ENCODE results near the gene ERCC8. TPM values are rescaled to one million over a fixed set of nuclear protein-coding genes. Genes with fewer than 3 reads are reported as not detected.

ERCC8 gene
- total and polyA plus RNA-seq, 2 of the 8 experiments (the other 6 are each of a cell fraction or from before 2014, with no cell fraction given) = 17.3 TPM

DNA sequence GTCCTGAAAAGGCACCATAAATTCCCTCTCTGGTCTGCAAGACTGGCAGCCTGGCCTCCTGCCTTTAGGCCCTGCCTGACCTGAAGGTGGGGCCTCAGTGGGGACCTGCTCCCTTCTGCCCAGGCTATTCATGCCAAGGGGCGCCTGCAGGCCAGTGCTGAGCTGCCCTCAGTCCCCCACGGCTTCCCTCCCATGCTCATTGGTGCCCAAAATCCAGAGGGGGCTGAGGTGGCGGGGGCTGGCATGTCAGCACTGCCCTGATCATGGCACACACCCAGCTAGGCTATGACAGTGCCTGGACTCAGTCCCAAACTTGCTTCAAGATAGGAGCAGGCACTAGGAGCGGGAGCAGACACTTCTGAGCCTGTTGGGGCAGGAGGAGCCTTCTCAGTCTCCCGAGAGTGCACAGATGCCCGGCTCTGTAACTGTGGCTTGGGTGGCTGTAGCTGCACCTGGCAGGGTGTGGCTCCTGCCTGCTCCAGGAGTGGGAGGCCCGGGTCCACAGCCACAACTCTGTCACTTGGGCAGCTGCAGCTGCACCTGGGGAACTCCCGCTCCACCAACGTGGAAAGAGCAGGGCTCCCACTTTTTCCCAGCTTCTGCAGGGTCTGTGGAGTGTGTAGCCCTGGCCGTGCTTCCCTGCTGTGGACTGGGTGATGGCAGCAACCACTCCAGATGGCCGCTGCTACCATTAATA, 49.2 kb upstream of the ERCC8 start:
- H3K4me3 ChIP-seq (ENCODE audit: extremely low read depth in 1 of 4, insufficient read depth in 2 of 4, low read depth in 3 of 4, low read length in 4 of 4) = no peak overlapping the region
- no peak overlapping the region for H2AK5ac ChIP-seq (ENCODE audit: low read depth, low read length)
- H3K79me1 ChIP-seq (ENCODE audit: low read depth, low read length) = peaks cover 2% of the 10 kb centered on the region; the same call in 1 of the 2 replicates
- TF ChIP-seq SIX5 (IDR thresholded peaks at IDR 0.05; ENCODE audit: low read depth, low read length) = no peak
- no peak for TF ChIP-seq SIRT6 (IDR thresholded peaks at IDR 0.05; ENCODE audit: low read length)
- no peak for TF ChIP-seq NRF1 (IDR thresholded peaks at IDR 0.05; ENCODE audit: low read depth, low read length)
- no peak for TF ChIP-seq CTBP2 (IDR thresholded peaks at IDR 0.05; ENCODE audit: borderline replicate concordance, insufficient read depth, insufficient read length, low read length)
- TF ChIP-seq JUND (IDR thresholded peaks at IDR 0.05; ENCODE audit: low read length) = no peak
- TF ChIP-seq MAFK (IDR thresholded peaks at IDR 0.05; ENCODE audit: low read depth, low read length) = no peak
- TF ChIP-seq TEAD4 (IDR thresholded peaks at IDR 0.05; ENCODE audit: low read depth, low read length) = no peak
- TF ChIP-seq, protein P1, sequence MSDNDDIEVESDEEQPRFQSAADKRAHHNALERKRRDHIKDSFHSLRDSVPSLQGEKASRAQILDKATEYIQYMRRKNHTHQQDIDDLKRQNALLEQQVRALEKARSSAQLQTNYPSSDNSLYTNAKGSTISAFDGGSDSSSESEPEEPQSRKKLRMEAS (IDR thresholded peaks at IDR 0.05) = no peak
- TF ChIP-seq ASH2L (IDR thresholded peaks at IDR 0.05; ENCODE audit: low read length) = no peak
- TF ChIP-seq, protein P2, sequence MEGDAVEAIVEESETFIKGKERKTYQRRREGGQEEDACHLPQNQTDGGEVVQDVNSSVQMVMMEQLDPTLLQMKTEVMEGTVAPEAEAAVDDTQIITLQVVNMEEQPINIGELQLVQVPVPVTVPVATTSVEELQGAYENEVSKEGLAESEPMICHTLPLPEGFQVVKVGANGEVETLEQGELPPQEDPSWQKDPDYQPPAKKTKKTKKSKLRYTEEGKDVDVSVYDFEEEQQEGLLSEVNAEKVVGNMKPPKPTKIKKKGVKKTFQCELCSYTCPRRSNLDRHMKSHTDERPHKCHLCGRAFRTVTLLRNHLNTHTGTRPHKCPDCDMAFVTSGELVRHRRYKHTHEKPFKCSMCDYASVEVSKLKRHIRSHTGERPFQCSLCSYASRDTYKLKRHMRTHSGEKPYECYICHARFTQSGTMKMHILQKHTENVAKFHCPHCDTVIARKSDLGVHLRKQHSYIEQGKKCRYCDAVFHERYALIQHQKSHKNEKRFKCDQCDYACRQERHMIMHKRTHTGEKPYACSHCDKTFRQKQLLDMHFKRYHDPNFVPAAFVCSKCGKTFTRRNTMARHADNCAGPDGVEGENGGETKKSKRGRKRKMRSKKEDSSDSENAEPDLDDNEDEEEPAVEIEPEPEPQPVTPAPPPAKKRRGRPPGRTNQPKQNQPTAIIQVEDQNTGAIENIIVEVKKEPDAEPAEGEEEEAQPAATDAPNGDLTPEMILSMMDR (IDR thresholded peaks at IDR 0.05; ENCODE audit: control extremely low read depth in 1 of 3, insufficient read depth in 1 of 3, low read depth in 1 of 3, low read length in 3 of 3) = no peak
- H2BK15ac ChIP-seq (ENCODE audit: low read length) = no peak overlapping the region
- no peak overlapping the region for H4K91ac ChIP-seq (replicated peaks; ENCODE audit: insufficient read length, low read length)
- no peak overlapping the region for H3K27ac ChIP-seq (ENCODE audit: low read depth, low read length)
- no peaks in the 10 kb centered on the region for H3K4me1 ChIP-seq (replicated peaks in 1 of 4; ENCODE audit: control insufficient read depth in 3 of 4, insufficient read depth in 4 of 4, low read length in 3 of 4)
- H2BK20ac ChIP-seq (ENCODE audit: low read length) = no peak overlapping the region
- H3K36me3 ChIP-seq (ENCODE audit: control insufficient read depth in 2 of 4, insufficient read depth in 4 of 4, low read length in 3 of 4) = no peaks in the 10 kb centered on the region
- no peak overlapping the region for H3K23ac ChIP-seq (ENCODE audit: insufficient read length)
- POLR2A ChIA-PET (ENCODE audit: partially characterized antibody) = interaction anchor here (2.5 kb wide), 1 partner anchor 8 kb away, joined by 6 read pairs; no protein-coding TSS in a partner anchor
- peaks cover 17 to 20% of the 10 kb centered on the region in 2 experiments; a peak in 3 of 4 replicates for H3K9me3 ChIP-seq (ENCODE audit: insufficient read depth in 2 of 2, low read depth in 1 of 2, low read length in 1 of 2)
- H3K4ac ChIP-seq (replicated peaks; ENCODE audit: insufficient read length, low read depth, low read length) = no peak overlapping the region
- CTCF ChIA-PET (ENCODE audit: partially characterized antibody) = interaction anchor here (0.9 to 2.8 kb wide), 3 partner anchors 13 to 74 kb away, joined by 3 to 15 read pairs (median 3); no protein-coding TSS in a partner anchor
- peaks cover 0 to 3% of the 10 kb centered on the region in 2 experiments; a peak in 1 of 4 replicates for H3K79me2 ChIP-seq (ENCODE audit: control insufficient read depth in 1 of 2, insufficient read depth in 2 of 2, low read length in 2 of 2)
- no peak overlapping the region for H4K8ac ChIP-seq (ENCODE audit: extremely low read depth, insufficient read depth, low read length)
- no peak overlapping the region for H2BK120ac ChIP-seq (replicated peaks; ENCODE audit: low read depth, low read length)
- DNase-seq (ENCODE audit: low read depth in 1 of 2, low spot score in 2 of 2) = no peak
- no peak overlapping the region for H2AFZ ChIP-seq (ENCODE audit: low read length)
- no peak overlapping the region for H4K5ac ChIP-seq (ENCODE audit: insufficient read length, low read depth, low read length)
- no peaks in the 10 kb centered on the region for H3K23me2 ChIP-seq (ENCODE audit: low read depth, low read length)
- no peak overlapping the region for H3K18ac ChIP-seq (ENCODE audit: extremely low read depth, low read length)
- no peak overlapping the region for H2BK12ac ChIP-seq (ENCODE audit: low read depth, low read length)
- H3K14ac ChIP-seq (ENCODE audit: insufficient read length) = no peak overlapping the region
- no peak overlapping the region for H3K9ac ChIP-seq (replicated peaks in 1 of 4; ENCODE audit: extremely low read depth in 1 of 4, low read depth in 3 of 4, low read length in 3 of 4)
- H3K4me2 ChIP-seq (ENCODE audit: insufficient read depth in 1 of 2, low read depth in 2 of 2, low read length in 2 of 2) = no peak overlapping the region
- no peak overlapping the region for H3K56ac ChIP-seq (replicated peaks; ENCODE audit: insufficient read length, low read depth, low read length)
- WGBS, 2 experiments (ENCODE audit: extremely low coverage in 1 of 2, insufficient coverage in 1 of 2, insufficient read length in 1 of 2, insufficient replicate concordance in 2 of 2, low coverage in 1 of 2, low lambda C conversion rate in 2 of 2, missing lambda C conversion rate in 1 of 2) = 85% methylated on average over 11 of the region's 11 CpGs; no CpG with 5 or more reads in 1 of the 2 experiments
- no peaks in the 10 kb centered on the region for H4K20me1 ChIP-seq (replicated peaks in 1 of 2; ENCODE audit: control insufficient read depth in 1 of 2, insufficient read depth in 2 of 2, low read length in 2 of 2)
- no peak overlapping the region for H2BK5ac ChIP-seq (ENCODE audit: low read depth, low read length)
- no peak for FAIRE-seq
- H3K27me3 ChIP-seq (replicated peaks in 1 of 4; ENCODE audit: control insufficient read depth in 3 of 4, extremely low read depth in 1 of 4, insufficient read depth in 3 of 4, low read length in 3 of 4) = no peaks in the 10 kb centered on the region
